GM10248 (cell line): Measurements from ENCODE around the gene CSRP1.

ENCODE experiments used
- CTCF ChIA-PET: fragments of 300-600 bp; sonication (Branson Sonifier 250); formaldehyde crosslinking; extraction: SDS; loops from one replicate; lab custom pipeline; 2021; ENCODE audit warnings: antibody characterized with exemption; lab: Yijun Ruan, JAX
- POLR2A ChIA-PET: fragments of 350-650 bp; sonication (Branson Sonifier 250); formaldehyde crosslinking; extraction: SDS; loops from one replicate; lab custom pipeline; 2020; ENCODE audit warnings: antibody characterized with exemption; lab: Yijun Ruan, JAX
- DNase-seq: peaks from one replicate; pipeline ENCODE4 v3.0.0; 2012; ENCODE audit errors: extremely low spot score
- TF ChIP-seq, protein P1 (sequence below): IDR thresholded peaks from 2 replicates; pipeline ENCODE4 v1.5.1; 2012; ENCODE audit warnings: mild to moderate bottlenecking, low read depth; ENCODE audit errors: extremely low read depth, missing control alignments, control extremely low read depth

Gene CSRP1

DNA sequence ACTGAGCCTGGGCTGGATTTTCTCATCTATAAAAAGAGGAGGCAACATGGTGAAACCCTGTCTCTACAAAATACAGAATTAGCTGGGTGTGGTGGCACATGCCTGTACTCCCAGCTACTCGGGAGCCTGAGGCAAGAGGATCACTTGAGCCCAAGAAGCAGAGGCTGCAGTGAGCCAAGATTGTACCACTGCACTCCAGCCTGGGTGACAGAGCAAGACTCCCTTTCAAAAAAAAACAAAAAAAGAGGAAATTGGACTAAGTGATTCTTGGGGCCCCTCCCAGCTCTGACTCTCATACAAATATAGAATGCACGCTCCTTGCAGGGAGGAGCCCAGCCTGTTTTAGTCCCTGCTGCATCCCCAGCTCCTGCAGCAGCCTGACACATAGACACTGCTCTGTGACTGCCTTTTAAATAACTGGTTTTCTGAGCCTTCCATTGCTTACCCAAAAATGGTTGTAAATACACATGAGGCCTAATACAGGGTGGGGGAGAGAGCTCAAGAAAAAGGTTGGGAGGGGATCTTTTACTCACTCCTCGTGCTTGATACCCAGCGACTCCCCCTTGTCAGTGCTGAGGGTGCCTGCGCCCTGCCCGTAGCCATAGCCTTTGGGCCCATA lies 17.2 kb downstream of the CSRP1 start:
- TF ChIP-seq, protein P1, sequence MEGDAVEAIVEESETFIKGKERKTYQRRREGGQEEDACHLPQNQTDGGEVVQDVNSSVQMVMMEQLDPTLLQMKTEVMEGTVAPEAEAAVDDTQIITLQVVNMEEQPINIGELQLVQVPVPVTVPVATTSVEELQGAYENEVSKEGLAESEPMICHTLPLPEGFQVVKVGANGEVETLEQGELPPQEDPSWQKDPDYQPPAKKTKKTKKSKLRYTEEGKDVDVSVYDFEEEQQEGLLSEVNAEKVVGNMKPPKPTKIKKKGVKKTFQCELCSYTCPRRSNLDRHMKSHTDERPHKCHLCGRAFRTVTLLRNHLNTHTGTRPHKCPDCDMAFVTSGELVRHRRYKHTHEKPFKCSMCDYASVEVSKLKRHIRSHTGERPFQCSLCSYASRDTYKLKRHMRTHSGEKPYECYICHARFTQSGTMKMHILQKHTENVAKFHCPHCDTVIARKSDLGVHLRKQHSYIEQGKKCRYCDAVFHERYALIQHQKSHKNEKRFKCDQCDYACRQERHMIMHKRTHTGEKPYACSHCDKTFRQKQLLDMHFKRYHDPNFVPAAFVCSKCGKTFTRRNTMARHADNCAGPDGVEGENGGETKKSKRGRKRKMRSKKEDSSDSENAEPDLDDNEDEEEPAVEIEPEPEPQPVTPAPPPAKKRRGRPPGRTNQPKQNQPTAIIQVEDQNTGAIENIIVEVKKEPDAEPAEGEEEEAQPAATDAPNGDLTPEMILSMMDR, result no peak
- DNase-seq, result no peak
- ChIA-PET CTCF (interaction anchor here (2.7 to 21.3 kb wide), 2 partner anchors 8 to 17 kb away, joined by 38 to 504 read pairs; partner anchors contain the start of gene CSRP1), POLR2A (no interaction called here)

DNA sequence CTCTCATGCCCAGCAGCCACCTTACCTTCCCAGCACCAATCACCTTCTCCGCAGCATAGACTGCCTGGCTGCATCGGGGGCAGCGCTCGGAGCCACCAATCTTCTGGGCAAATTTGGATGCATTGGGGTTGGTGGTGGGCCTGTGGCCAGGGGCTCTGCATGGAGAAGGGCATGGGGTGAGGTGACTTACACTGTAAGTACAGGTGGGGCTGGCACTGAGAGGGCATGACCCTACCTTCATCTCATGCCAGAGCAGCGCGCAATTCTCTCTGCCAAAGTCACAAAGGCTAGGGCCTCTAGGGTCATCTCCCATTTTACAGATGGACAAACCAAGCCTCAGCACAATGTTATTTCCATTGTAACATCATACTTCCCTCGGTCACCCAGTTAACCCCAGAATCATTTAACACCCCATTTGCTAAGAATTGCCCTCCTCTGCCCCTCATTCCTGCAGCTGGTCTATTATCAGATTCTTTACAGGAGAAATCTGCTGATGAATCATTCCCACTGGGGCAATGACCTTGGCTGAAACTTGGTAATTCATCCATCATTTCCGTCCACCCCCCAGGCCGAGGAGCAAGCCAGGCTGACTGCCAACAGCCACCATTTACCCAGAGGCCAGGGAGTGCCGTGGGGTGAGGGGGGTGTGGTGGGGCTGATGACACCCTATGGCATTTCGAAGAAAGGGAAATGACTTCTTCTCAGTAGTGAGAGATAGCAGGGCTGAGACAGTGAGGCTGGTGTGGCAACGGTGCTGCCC lies 17.9 kb downstream of the CSRP1 start:
- TF ChIP-seq, protein P1, result no peak
- ChIA-PET POLR2A (no interaction called here), CTCF (interaction anchor here (1.8 to 21.3 kb wide), 2 partner anchors 18 to 41 kb away, joined by 8 to 504 read pairs; partner anchors contain the start of gene CSRP1)
- DNase-seq, result no peak

GRCh38 chr1:201487742-201488141 lies 19.2 kb downstream of the CSRP1 start:
- TF ChIP-seq, protein P1, result no peak
- CTCF ChIA-PET, result interaction anchor here (1.1 to 21.3 kb wide), 5 partner anchors 19 to 216 kb away, joined by 3 to 504 read pairs (median 8); partner anchors contain the start of gene CSRP1
- POLR2A ChIA-PET, result no interaction called here
- no peak for DNase-seq

GRCh38 chr1:201486187-201486586 lies 20.7 kb downstream of the CSRP1 start:
- ChIA-PET CTCF (interaction anchor here (1.6 to 21.3 kb wide), 5 partner anchors 21 to 218 kb away, joined by 4 to 504 read pairs (median 9); partner anchors contain the start of gene CSRP1), POLR2A (no interaction called here)
- no peak for DNase-seq
- TF ChIP-seq, protein P1, result no peak

DNA sequence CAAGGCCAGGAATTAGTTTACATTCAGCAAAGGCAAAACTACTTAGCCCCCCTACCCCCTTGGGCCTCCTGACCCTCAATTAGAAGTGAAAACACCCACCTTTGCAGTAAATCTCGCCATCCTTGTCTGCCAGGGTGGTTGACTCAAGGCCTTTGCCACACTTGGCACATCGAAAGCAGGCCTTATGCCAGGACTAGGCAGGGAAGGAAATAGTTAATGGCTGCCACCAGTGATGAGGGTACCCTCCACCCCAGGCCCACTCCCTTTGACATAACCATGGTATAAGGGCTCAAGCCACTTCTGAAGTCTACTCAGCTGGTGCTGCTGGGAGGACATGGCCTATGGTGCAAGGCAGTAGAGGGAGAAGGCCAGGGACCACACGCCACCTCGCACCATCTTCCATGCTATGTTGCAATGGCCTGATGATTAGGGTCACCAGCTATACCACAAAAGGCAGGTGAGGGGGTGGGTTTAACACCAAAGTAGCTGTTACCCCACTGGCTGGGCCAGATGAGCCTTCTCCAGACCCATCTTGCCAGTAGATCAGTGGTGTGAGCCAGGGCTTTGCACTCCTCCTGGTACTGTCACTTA lies 21.6 kb downstream of the CSRP1 start:
- DNase-seq, result no peak
- ChIA-PET CTCF (interaction anchor here (1.6 to 21.3 kb wide), 3 partner anchors 22 to 38 kb away, joined by 4 to 504 read pairs (median 9); partner anchors contain the start of gene CSRP1), POLR2A (no interaction called here)
- TF ChIP-seq, protein P1, result no peak

GRCh38 chr1:201483373-201483949 lies 23.5 kb downstream of the CSRP1 start:
- ChIA-PET CTCF (interaction anchor here (0.6 to 10.2 kb wide), 19 partner anchors 7 to 412 kb away, joined by 3 to 685 read pairs (median 15); partner anchors contain the start of genes CSRP1, IPO9 and PHLDA3), POLR2A (no interaction called here)
- TF ChIP-seq, protein P1, result no peak
- DNase-seq, result no peak
